Neuronal stem cell (in vitro differentiated cells): Measurements from ENCODE around the gene AGO3.

Source experiments
- DNase-seq: peaks from one replicate; pipeline ENCODE4 v3.0.0-alpha.2; 2013; ENCODE audit warnings: low spot score
- H2AFZ ChIP-seq: one replicate; pipeline ENCODE4 v1.6.1; 2013; ENCODE audit warnings: mild to moderate bottlenecking, low read length, inconsistent platforms
- H2AK5ac ChIP-seq: 2 replicates; pipeline ENCODE4 v1.6.1; 2013; ENCODE audit warnings: low read depth, mild to moderate bottlenecking, inconsistent platforms, low read length, moderate library complexity, mixed read lengths
- H2BK120ac ChIP-seq: 2 replicates; pipeline ENCODE4 v1.6.1; 2013; ENCODE audit warnings: low read depth, mild to moderate bottlenecking, inconsistent platforms, low read length, moderate library complexity, mixed read lengths
- H2BK12ac ChIP-seq: one replicate; pipeline ENCODE4 v1.6.1; 2013; ENCODE audit warnings: low read length, inconsistent platforms
- H2BK15ac ChIP-seq: 2 replicates; pipeline ENCODE4 v1.6.1; 2013; ENCODE audit warnings: mild to moderate bottlenecking, low read length, inconsistent platforms, mixed read lengths
- H2BK5ac ChIP-seq: one replicate; pipeline ENCODE4 v1.6.1; 2013; ENCODE audit warnings: inconsistent platforms, mild to moderate bottlenecking, low read length, moderate library complexity
- H3K14ac ChIP-seq: one replicate; pipeline ENCODE4 v1.6.1; 2013; ENCODE audit warnings: low read length, inconsistent platforms
- H3K18ac ChIP-seq: 2 replicates; pipeline ENCODE4 v1.6.1; 2013; ENCODE audit warnings: low read length, inconsistent platforms
- H3K23ac ChIP-seq: 2 replicates; pipeline ENCODE4 v1.6.1; 2013; ENCODE audit warnings: low read depth, mild to moderate bottlenecking, mixed read lengths, low read length, inconsistent platforms; ENCODE audit not compliant: poor library complexity
- H3K27ac ChIP-seq: replicated peaks from 3 replicates; pipeline ENCODE4 v1.5.1; 2013; ENCODE audit warnings: low read length, inconsistent platforms
- H3K27me3 ChIP-seq, 3 experiments: 2 replicates each; pipeline ENCODE4 v1.6.1; 2013; ENCODE audit warnings: low read length in 3 of 3, mild to moderate bottlenecking in 2 of 3, inconsistent platforms in 1 of 3, low read depth in 1 of 3, mixed read lengths in 1 of 3, moderate library complexity in 1 of 3; ENCODE audit not compliant: control insufficient read depth in 3 of 3, insufficient read depth in 3 of 3
- H3K36me3 ChIP-seq, 2 donors: replicated peaks in 1 of 2; 2 replicates each; pipeline ENCODE4 v1.6.1; 2013; ENCODE audit warnings: low read length in 2 of 2; ENCODE audit not compliant: control insufficient read depth in 2 of 2, insufficient read depth in 2 of 2
- H3K4ac ChIP-seq: 2 replicates; pipeline ENCODE4 v1.6.1; 2013; ENCODE audit warnings: inconsistent platforms, mild to moderate bottlenecking, low read length, moderate library complexity
- H3K4me1 ChIP-seq, 2 donors: 1 replicate in 1 of 2; 2 replicates in 1 of 2; pipeline ENCODE4 v1.6.1; 2013; ENCODE audit warnings: low read length in 2 of 2, low read depth in 1 of 2; ENCODE audit not compliant: control insufficient read depth in 2 of 2, insufficient read depth in 1 of 2
- H3K4me2 ChIP-seq: one replicate; pipeline ENCODE4 v1.6.1; 2013; ENCODE audit warnings: mild to moderate bottlenecking, low read length, inconsistent platforms; ENCODE audit not compliant: insufficient read depth, poor library complexity, severe bottlenecking
- H3K4me3 ChIP-seq, 2 donors: 2 replicates each; pipeline ENCODE4 v1.5.1; 2013; ENCODE audit warnings: low read length in 2 of 2, mild to moderate bottlenecking in 2 of 2, inconsistent platforms in 1 of 2, moderate library complexity in 1 of 2
- H3K79me1 ChIP-seq: one replicate; pipeline ENCODE4 v1.6.1; 2013; ENCODE audit warnings: low read depth, mild to moderate bottlenecking, inconsistent platforms, low read length, moderate library complexity
- H3K9ac ChIP-seq: one replicate; pipeline ENCODE4 v1.6.1; 2013; ENCODE audit warnings: mild to moderate bottlenecking, low read depth, low read length, inconsistent platforms; ENCODE audit not compliant: poor library complexity
- H3K9me3 ChIP-seq, 2 donors: replicated peaks in 1 of 2; 2 replicates each; pipeline versions ENCODE3 to v1.6.1; 2013; ENCODE audit warnings: low read length in 2 of 2, mild to moderate bottlenecking in 2 of 2, inconsistent platforms in 1 of 2, low read depth in 1 of 2, mixed read lengths in 1 of 2, moderate library complexity in 1 of 2; ENCODE audit not compliant: control insufficient read depth in 2 of 2, insufficient read depth in 1 of 2
- H4K8ac ChIP-seq: one replicate; pipeline ENCODE4 v1.6.1; 2013; ENCODE audit warnings: low read depth, mild to moderate bottlenecking, inconsistent platforms, low read length, moderate library complexity
- H4K91ac ChIP-seq: one replicate; pipeline ENCODE4 v1.6.1; 2013; ENCODE audit warnings: low read length, low read depth, mild to moderate bottlenecking, inconsistent platforms; ENCODE audit not compliant: poor library complexity
- whole genome bisulfite sequencing, 2 donors: extraction: QIAGEN DNeasy Blood & Tissue Kit; methylation state at CpG; one replicate each; pipeline ENCODE4 v1.1.7; 2013; ENCODE audit warnings: missing lambda C conversion rate in 2 of 2, mixed read lengths in 1 of 2; ENCODE audit not compliant: insufficient read length in 2 of 2, insufficient replicate concordance in 1 of 2; ENCODE audit errors: extremely low coverage in 2 of 2; 5-methylcytosine and 5-hydroxymethylcytosine counted together

Gene AGO3

DNA sequence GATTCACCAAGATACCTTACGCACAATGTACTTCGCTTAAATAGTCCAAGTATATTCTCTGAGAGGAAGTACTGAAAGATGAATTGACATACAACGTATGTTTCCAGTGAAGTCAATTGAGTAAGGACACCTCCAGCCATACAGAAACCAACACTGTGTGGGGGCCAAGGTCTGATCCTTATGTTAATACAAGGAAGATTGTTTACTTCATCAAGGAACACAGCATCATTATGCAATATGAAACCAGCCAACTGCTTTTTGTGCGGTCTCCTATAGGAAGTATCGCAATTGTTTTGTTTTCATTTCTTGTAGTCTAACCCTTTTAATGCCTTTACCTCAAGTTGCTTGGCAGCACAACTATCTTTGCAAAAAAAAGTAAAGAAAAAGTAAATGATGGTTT, 124.8 kb downstream of the AGO3 start:
- Histone ChIP-seq H2BK5ac (no peak overlapping the region), H3K79me1 (no peaks in the 10 kb centered on the region), H2BK12ac (no peak overlapping the region), H3K4me1 (no peaks in the 10 kb centered on the region), H2AK5ac (no peak overlapping the region), H3K9ac (no peak overlapping the region), H3K36me3 (peaks cover 3 to 82% of the 10 kb centered on the region in 2 donors), H3K4ac (no peak overlapping the region), H3K4me2 (no peak overlapping the region), H3K23ac (no peak overlapping the region), H3K27ac (no peak overlapping the region), H3K27me3 (no peaks in the 10 kb centered on the region), H3K9me3 (no peaks in the 10 kb centered on the region), H3K14ac (no peak overlapping the region), H2BK15ac (no peak overlapping the region), H2BK120ac (no peak overlapping the region), H4K8ac (no peak overlapping the region), H4K91ac (no peak overlapping the region), H3K18ac (no peak overlapping the region), H2AFZ (no peak overlapping the region), H3K4me3 (no peak overlapping the region)
- no CpG with 5 or more reads among the region's 5 CpGs for WGBS, 2 donors
- DNase-seq, result no peak

- Histone ChIP-seq H2BK12ac (no peak overlapping the region), H3K23ac (no peak overlapping the region), H3K79me1 (no peaks in the 10 kb centered on the region), H2AK5ac (no peak overlapping the region), H4K91ac (no peak overlapping the region), H3K9ac (no peak overlapping the region), H3K14ac (no peak overlapping the region), H2AFZ (no peak overlapping the region), H2BK5ac (no peak overlapping the region), H2BK15ac (no peak overlapping the region), H3K4ac (no peak overlapping the region), H3K36me3 (peaks cover 0 to 56% of the 10 kb centered on the region in 2 donors), H3K4me1 (no peaks in the 10 kb centered on the region), H3K4me2 (no peak overlapping the region), H2BK120ac (no peak overlapping the region), H3K18ac (no peak overlapping the region), H3K4me3 (no peak overlapping the region), H3K27me3 (no peaks in the 10 kb centered on the region), H3K9me3 (no peaks in the 10 kb centered on the region), H3K27ac (no peak overlapping the region), H4K8ac (no peak overlapping the region)
- no peak for DNase-seq
- no CpG with 5 or more reads among the region's 1 CpG for WGBS, 2 donors
These were observed 131.4 kb downstream of the AGO3 start for GRCh38 chr1:36062315-36062714.

DNA sequence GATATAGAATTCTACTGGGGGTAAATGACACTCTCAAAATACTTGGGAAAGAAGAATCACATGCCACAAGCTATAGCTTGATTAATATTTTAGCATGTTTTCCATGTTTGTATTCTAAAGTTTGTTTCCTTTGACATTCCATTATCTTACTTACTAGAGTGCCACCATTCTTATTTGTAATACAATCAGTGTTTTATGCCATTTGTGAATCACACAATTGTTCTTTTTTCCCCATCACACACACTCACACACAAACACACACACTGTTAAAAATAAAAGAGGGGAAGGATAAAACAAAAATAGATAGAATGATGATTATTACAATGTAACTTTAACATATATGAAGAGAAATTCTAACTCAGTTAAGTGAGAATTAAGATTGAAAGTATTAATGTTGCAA, 137.0 kb downstream of the AGO3 start:
- no peak overlapping the region for H2AFZ ChIP-seq
- no peak for DNase-seq
- no peak overlapping the region for H3K4me2 ChIP-seq
- no peak overlapping the region for H3K4me3 ChIP-seq
- H2BK15ac ChIP-seq, result no peak overlapping the region
- no peak overlapping the region for H3K14ac ChIP-seq
- peaks cover 0 to 11% of the 10 kb centered on the region in 2 donors for H3K36me3 ChIP-seq
- no peak overlapping the region for H3K27ac ChIP-seq
- H3K23ac ChIP-seq, result no peak overlapping the region
- H2BK5ac ChIP-seq, result no peak overlapping the region
- H3K27me3 ChIP-seq, result no peaks in the 10 kb centered on the region
- H3K9me3 ChIP-seq, result peaks cover 0 to 3% of the 10 kb centered on the region in 2 donors
- H3K4ac ChIP-seq, result no peak overlapping the region
- H2BK120ac ChIP-seq, result no peak overlapping the region
- H2BK12ac ChIP-seq, result no peak overlapping the region
- no peak overlapping the region for H3K9ac ChIP-seq
- H4K8ac ChIP-seq, result no peak overlapping the region
- no peak overlapping the region for H4K91ac ChIP-seq
- H3K18ac ChIP-seq, result no peak overlapping the region
- no peaks in the 10 kb centered on the region for H3K79me1 ChIP-seq
- H2AK5ac ChIP-seq, result no peak overlapping the region
- H3K4me1 ChIP-seq, result no peaks in the 10 kb centered on the region

DNA sequence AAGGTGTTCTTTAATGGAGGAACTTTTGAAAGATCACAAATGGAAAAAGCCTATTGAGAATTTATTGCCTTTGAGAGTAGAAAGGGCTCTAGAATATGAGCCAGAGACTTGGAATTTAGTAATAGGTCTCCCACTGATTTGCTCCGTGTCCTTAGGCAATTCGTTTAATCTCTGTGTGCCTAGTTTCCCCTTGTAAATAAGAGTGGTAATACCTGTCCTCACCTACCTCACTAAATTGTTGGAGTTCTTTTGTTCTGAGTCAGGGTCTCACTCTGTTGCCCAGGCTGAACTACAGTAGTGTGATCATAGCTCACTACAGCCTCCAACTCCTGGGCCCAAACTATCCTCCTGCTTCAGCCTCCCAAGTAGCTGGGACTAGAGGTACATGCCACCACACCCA, 138.0 kb downstream of the AGO3 start:
- Histone ChIP-seq H4K91ac (no peak overlapping the region), H4K8ac (no peak overlapping the region), H3K4ac (no peak overlapping the region), H3K27me3 (no peaks in the 10 kb centered on the region), H2BK12ac (no peak overlapping the region), H3K14ac (no peak overlapping the region), H3K27ac (no peak overlapping the region), H2BK120ac (no peak overlapping the region), H3K9ac (no peak overlapping the region), H3K4me1 (no peaks in the 10 kb centered on the region), H2AFZ (no peak overlapping the region), H3K36me3 (peaks cover 0 to 1% of the 10 kb centered on the region in 2 donors), H3K18ac (no peak overlapping the region), H2BK5ac (no peak overlapping the region), H3K4me2 (no peak overlapping the region), H3K79me1 (no peaks in the 10 kb centered on the region), H3K4me3 (no peak overlapping the region), H2BK15ac (no peak overlapping the region), H3K23ac (no peak overlapping the region), H3K9me3 (peaks cover 0 to 3% of the 10 kb centered on the region in 2 donors), H2AK5ac (no peak overlapping the region)
- no CpG with 5 or more reads among the region's 2 CpGs for WGBS, 2 donors
- no peak for DNase-seq
